ENCODE data around the gene ABHD5.

ABHD5 gene

DNA sequence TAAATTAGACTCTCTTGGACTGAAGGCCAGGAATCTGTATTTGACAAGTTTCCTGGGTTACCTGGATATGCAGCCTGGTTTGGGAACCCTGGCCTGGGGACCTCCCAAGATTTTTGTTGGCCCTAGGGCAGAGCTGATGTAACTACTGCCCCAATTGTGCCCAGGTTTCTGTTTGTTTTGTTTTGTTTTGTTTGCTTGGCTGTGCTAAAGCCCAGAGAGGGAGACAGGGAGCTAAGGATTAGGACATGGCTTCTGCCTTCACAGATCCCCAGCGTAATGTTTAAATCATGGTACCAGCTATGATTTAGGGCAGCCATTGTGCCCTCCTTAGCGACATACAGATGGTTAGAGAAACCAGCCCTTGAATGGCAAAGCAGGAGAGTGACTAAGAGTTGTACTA, 47.6 kb downstream of the ABHD5 start:
- H3K9me3 Mint-ChIP-seq, result no peaks in the 10 kb centered on the region
- H3K4me3 Mint-ChIP-seq, result no peak overlapping the region
- DNase-seq, result no peak
- TF ChIP-seq, protein P1, sequence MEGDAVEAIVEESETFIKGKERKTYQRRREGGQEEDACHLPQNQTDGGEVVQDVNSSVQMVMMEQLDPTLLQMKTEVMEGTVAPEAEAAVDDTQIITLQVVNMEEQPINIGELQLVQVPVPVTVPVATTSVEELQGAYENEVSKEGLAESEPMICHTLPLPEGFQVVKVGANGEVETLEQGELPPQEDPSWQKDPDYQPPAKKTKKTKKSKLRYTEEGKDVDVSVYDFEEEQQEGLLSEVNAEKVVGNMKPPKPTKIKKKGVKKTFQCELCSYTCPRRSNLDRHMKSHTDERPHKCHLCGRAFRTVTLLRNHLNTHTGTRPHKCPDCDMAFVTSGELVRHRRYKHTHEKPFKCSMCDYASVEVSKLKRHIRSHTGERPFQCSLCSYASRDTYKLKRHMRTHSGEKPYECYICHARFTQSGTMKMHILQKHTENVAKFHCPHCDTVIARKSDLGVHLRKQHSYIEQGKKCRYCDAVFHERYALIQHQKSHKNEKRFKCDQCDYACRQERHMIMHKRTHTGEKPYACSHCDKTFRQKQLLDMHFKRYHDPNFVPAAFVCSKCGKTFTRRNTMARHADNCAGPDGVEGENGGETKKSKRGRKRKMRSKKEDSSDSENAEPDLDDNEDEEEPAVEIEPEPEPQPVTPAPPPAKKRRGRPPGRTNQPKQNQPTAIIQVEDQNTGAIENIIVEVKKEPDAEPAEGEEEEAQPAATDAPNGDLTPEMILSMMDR (IDR thresholded peaks at IDR 0.05), result no peak
- peaks cover 2% of the 10 kb centered on the region for H3K27me3 Mint-ChIP-seq (ENCODE audit: low read depth, poor library complexity)
- H3K4me1 Mint-ChIP-seq, result peaks cover 17% of the 10 kb centered on the region
- no peaks in the 10 kb centered on the region for H3K36me3 Mint-ChIP-seq (ENCODE audit: low read depth)
- H3K27ac Mint-ChIP-seq, result no peak overlapping the region

DNA sequence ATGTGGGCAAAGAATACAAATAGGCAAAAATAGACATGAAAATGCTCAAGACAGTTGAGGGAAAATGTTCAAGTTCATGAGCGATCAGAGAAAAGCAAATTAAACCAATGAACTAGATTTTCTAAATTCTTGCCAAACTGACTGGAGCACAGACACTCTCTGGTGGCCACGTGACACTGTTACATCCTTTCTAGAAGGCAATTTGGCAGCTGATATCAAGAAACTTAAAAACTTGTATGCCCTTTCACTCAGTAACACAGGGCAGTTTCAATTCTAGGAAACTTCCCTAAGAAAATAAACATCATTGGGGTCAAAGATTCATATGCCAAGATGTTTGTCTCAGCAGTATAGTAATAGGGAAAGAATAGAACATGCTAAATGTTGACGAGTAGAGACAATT, 52.2 kb downstream of the ABHD5 start:
- Mint-ChIP-seq H3K27me3 (ENCODE audit: low read depth, poor library complexity) (peaks cover 7% of the 10 kb centered on the region), H3K9me3 (peaks cover 16% of the 10 kb centered on the region), H3K4me1 (peaks cover 4% of the 10 kb centered on the region), H3K4me3 (no peak overlapping the region), H3K27ac (no peak overlapping the region), H3K36me3 (ENCODE audit: low read depth) (peaks cover 8% of the 10 kb centered on the region)
- TF ChIP-seq, protein P1 (IDR thresholded peaks at IDR 0.05), result no peak
- DNase-seq, result no peak

DNA sequence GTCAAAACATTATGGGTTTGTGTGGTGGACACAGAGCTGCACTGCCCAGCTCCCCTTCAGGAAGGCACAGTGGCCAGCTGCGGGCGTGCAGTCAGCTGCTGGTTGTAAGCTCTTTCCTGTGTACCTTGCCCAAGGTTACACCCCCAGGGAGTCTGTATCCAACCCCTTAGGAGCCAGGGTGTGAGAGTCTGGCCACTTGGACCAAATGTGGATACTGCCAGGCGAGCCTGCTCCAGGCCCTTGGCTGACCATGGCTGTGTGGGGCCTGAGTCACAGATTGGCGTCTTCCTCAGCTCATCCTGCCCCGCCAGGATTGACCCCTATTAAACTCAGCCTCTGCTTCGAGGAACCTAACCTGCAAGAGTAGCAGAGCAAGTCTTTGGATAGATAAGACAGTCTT, 56.9 kb downstream of the ABHD5 start:
- TF ChIP-seq, protein P1 (IDR thresholded peaks at IDR 0.05), result no peak
- Mint-ChIP-seq H3K4me3 (no peak overlapping the region), H3K9me3 (peaks cover 24% of the 10 kb centered on the region), H3K36me3 (ENCODE audit: low read depth) (peaks cover 8% of the 10 kb centered on the region), H3K27me3 (ENCODE audit: low read depth, poor library complexity) (peaks cover 11% of the 10 kb centered on the region), H3K4me1 (peaks cover 4% of the 10 kb centered on the region), H3K27ac (no peak overlapping the region)
- DNase-seq, result no peak

DNA sequence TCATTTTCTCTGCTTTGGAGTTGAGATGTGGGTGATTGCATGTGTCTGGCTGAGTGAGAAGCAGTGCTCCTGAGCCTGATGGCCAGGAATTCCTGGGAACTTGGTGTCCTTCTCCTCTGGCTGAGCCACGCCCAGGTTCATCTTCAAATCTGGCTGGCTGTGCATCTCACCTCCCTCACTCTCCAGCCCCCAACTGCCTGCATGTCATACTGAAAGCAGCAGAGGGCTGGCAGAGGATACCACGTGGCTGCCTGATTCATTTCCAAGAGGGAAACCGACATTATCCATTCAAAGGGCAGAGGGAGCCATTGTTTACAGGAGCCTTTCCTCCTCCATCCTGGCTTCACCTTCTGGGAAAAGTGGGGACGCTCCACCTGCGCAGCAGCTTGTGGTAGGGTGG, 57.4 kb downstream of the ABHD5 start:
- no peak overlapping the region for H3K4me3 Mint-ChIP-seq
- peaks cover 24% of the 10 kb centered on the region for H3K9me3 Mint-ChIP-seq
- H3K27ac Mint-ChIP-seq, result no peak overlapping the region
- peaks cover under 1% of the 10 kb centered on the region for H3K4me1 Mint-ChIP-seq
- TF ChIP-seq, protein P1 (IDR thresholded peaks at IDR 0.05), result no peak
- no peak for DNase-seq
- H3K27me3 Mint-ChIP-seq (ENCODE audit: low read depth, poor library complexity), result peaks cover 15% of the 10 kb centered on the region
- peaks cover 8% of the 10 kb centered on the region for H3K36me3 Mint-ChIP-seq (ENCODE audit: low read depth)

DNA sequence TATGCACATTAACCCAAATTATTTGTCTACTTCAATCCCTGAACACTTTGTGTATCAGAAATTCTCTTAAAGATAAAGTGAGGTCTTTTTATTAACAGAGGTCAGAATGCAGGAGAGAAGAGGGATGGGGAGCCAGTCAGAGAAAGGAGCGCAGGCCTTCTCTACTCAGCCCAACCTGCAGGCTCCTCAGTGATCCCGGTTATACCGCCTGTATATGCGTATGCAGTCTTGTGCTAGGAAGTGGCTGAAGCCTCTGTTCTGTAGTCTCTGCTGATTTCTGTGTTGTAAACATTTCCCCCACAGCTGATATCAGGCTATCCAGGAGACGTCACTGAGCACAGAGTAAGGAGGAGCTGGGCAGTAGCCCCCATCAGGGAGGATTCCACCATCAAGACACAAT, 57.9 kb downstream of the ABHD5 start:
- Mint-ChIP-seq H3K4me3 (no peak overlapping the region), H3K4me1 (no peaks in the 10 kb centered on the region), H3K36me3 (ENCODE audit: low read depth) (peaks cover 8% of the 10 kb centered on the region), H3K27me3 (ENCODE audit: low read depth, poor library complexity) (peaks cover 17% of the 10 kb centered on the region), H3K27ac (peak overlapping the region; percentile 82), H3K9me3 (peaks cover 24% of the 10 kb centered on the region)
- TF ChIP-seq, protein P1 (IDR thresholded peaks at IDR 0.05), result no peak
- no peak for DNase-seq

DNA sequence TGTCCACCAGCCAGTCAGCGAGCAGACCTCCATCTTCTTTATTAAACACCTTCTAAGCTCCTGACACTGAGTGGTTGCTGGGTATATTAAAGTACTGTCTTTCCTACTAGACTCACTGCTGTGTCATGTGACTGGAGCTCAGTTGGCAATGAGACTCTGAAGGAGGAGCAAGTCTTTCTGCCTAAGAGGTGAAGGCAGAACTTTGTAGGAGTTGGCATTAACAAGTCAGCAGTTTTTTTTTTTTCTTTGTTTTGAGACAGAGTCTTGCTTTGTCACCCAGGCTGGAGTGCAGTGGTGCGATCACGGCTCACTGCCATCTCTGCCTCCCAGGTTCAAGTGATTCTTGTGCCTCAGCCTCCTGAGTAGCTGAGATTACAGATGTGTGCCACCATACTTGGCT, 62.2 kb downstream of the ABHD5 start:
- H3K9me3 Mint-ChIP-seq, result peaks cover 8% of the 10 kb centered on the region
- no peak overlapping the region for H3K27ac Mint-ChIP-seq
- no peak for DNase-seq
- peaks cover 10% of the 10 kb centered on the region for H3K27me3 Mint-ChIP-seq (ENCODE audit: low read depth, poor library complexity)
- TF ChIP-seq, protein P1 (IDR thresholded peaks at IDR 0.05), result no peak
- peaks cover 6% of the 10 kb centered on the region for H3K4me1 Mint-ChIP-seq
- H3K4me3 Mint-ChIP-seq, result no peak overlapping the region
- H3K36me3 Mint-ChIP-seq (ENCODE audit: low read depth), result no peaks in the 10 kb centered on the region
